Measurements from ENCODE around the gene REM1.
"Not testable (repeated sequence)": the region's sequence is repeated elsewhere in the genome, so short reads cannot be mapped to it uniquely, and the experiment has no call there.

The REM1 gene, protein sequence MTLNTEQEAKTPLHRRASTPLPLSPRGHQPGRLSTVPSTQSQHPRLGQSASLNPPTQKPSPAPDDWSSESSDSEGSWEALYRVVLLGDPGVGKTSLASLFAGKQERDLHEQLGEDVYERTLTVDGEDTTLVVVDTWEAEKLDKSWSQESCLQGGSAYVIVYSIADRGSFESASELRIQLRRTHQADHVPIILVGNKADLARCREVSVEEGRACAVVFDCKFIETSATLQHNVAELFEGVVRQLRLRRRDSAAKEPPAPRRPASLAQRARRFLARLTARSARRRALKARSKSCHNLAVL

DNA sequence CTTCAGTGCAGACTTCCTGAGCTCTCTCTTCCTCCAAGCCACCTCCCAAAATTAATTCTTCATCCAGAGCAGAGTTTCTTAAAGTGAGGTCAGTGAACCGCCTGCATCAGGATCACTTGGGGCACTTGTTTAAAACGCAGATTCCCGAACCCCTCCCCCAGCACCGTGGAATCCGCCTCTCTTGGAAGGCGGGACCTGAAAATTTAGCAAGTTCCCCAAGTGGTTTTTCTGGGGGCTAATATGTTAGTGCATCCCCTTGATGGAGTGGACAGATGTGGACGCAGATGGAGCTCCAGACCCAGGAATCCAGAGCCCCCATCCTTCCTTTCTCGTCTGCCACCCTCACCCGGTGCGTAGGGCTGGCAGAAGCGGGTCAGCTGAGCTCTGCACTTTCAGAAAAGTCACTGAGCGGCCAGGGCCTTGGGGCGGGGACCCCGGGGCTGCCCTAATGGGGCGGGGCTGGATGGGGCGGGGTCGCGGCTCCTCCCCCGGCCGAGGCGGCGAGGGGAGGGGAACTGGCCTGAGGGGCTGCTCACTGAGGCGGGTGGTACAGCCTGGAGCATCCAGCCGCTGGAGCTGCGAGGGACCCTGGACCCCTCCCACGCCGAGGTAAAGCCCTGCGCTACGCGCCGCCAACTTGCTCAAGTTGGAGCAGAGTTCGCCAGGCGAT, at the start of gene REM1, which contains the start of gene DEFB124:
REM1 (plus strand) TSS at position 531 of the 670 bp plus-strand sequence. CDS start 1,158 bp downstream, outside the sequence.
DEFB124 (minus strand) TSS at position 370 of the 670 bp plus-strand sequence. CDS start 2,114 bp downstream, outside the sequence.
- DNase-seq (ENCODE audit: low spot score) = no peak

DNA sequence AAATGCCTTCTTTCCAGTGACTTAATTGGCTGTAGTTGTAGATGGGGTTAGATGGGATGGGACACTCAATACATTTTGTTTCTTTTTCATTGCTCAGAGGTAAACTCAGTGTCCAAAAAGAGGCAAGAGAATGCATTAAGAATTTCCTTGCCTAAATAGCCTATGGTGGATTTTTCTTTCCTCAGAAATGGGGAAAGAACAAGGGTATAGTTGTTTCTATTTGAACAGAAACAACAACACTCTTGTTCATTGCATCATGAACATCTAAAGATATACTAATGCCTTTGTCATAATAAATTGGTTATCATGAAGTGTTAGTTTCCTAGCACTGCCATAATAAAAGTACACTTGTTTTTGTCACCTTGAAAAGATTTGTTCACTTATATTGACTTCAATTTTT, 49.3 kb upstream of the REM1 start:
- DNase-seq (ENCODE audit: low spot score) = no peak

DNA sequence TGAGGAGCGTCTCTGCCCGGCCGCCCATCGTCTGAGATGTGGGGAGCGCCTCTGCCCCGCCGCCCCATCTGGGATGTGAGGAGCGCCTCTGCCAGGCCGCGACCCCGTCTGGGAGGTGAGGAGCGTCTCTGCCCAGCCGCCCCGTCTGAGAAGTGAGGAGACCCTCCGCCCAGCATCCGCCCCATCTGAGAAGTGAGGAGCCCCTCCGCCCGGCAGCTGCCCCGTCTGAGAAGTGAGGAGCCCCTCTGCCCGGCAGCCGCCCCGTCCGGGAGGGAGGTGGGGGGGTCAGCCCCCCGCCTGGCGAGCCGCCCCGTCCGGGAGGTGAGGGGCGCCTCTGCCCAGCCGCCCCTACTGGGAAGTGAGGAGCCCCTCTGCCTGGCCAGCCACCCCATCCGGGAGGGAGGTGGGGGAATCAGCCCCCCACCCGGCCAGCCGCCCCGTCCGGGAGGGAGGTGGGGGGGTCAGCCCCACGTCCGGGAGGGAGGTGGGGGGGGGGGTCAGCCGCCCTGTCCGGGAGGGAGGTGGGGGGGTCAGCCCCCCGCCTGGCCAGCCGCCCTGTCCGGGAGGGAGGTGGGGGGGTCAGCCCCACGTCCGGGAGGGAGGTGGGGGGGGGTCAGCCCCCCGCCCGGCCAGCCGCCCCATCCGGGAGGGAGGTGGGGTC, 48.1 kb upstream of the REM1 start:
- DNase-seq (ENCODE audit: low spot score) = not testable (repeated sequence)

DNA sequence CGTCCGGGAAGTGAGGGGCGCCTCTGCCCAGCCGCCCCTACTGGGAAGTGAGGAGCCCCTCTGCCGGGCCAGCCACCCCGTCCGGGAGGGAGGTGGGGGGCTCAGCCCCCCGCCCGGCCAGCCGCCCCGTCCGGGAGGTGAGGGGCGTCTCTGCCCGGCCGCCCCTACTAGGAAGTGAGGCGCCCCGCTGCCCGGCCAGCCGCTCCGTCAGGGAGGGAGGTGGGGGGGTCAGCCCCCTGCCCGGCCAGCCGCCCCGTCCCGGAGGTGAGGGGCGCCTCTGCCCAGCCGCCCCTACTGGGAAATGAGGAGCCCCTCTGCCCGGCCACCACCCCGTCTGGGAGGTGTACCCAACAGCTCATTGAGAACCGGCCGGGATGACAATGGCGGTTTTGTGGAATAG, 47.5 kb upstream of the REM1 start:
- not testable (repeated sequence) for DNase-seq (ENCODE audit: low spot score)

DNA sequence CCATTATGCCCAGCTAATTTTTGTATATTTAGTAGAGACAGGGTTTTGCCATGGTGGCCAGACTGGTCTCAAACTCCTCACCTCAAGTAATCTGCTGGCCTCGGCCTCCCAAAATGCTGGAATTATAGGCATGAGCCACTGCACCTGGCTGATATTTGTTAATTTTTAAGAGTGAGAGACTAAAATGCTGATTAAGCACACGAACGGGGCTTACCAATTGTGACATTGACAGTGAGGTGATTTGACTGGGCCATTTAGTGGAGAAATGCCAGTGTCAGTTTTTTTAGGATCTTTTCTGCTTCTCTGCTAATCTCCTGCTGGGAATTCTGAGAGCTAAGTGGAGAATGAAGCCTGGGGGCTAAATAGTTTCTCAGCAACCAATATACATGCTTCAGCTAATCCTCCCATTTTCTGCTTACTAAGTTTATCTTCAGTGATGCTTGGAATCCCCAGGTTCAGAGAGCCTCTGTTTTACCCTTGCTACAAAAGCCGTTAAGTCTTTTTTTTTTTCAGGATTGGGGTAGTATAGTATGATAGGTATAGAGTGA, 44.4 kb upstream of the REM1 start:
- DNase-seq (ENCODE audit: low spot score) = no peak

DNA sequence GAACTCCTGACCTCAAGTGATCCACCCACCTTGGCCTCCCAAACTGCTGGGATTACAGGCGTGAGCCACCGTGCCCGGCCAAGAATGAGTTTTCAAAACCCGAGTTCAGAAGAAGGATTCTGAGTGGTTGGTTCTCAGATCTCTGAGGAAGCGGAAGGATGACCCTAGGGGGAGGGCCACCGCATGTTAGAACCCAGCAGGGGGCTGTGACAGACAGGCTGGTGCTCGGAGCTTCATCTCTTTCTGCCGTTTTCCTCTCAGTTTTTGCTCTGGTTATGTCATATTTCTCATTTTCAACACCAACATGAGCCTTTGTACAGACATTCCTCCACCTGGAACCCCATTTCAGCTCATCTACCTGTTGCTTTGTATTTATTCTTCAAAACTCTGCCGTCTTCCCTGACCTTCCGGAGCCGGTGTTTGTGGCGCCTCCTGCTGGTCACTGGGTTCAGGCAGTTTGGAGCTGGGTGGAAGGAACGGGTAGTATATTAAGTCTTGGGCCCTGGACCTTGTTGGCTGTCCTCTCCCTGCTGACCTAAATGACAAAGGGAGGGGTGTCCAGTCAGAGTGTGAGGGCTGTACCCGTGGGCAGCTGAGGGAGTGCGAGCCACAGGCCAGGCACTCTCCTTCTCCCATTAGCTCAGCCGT, 35.0 kb upstream of the REM1 start, which contains the start of gene DEFB123:
DEFB123 (plus strand) TSS at position 621 of the 648 bp plus-strand sequence. CDS start 67 bp downstream, outside the sequence.
- DNase-seq (ENCODE audit: low spot score) = no peak

DNA sequence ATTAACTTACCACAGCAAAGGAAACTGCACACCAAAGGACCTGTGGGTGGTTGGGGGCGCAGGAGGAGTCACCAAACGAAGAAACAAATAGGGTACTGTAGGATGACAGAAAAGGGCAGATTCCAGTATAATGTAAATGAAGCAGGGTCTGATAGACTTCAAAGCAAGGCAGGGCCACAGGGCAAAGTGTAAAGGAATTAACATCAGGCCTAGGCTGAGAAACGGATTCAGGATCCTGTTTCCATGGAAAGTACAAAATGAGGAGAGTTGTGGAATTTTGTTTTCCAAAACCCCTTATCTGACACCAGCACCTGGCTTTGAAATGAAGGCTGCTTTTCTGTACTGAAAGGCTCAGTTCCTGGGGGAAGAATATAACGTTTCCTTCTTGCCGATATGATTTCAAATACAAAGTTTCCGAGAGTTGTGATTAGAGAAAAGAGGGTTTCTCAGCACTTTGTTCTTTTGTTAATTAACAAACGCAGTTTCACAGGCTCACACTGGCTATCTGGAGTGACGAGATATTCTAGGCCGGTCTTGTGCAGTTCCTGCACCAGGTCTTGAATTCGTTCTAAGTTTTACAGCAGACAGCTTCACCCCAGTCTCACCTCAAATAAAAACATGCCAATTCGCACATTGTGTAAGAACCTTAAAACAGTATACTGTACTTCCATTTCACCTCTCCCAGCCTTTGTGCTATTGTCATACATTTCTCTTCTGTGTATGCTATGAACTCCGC, 28.8 kb upstream of the REM1 start:
- DNase-seq (ENCODE audit: low spot score) = no peak

DNA sequence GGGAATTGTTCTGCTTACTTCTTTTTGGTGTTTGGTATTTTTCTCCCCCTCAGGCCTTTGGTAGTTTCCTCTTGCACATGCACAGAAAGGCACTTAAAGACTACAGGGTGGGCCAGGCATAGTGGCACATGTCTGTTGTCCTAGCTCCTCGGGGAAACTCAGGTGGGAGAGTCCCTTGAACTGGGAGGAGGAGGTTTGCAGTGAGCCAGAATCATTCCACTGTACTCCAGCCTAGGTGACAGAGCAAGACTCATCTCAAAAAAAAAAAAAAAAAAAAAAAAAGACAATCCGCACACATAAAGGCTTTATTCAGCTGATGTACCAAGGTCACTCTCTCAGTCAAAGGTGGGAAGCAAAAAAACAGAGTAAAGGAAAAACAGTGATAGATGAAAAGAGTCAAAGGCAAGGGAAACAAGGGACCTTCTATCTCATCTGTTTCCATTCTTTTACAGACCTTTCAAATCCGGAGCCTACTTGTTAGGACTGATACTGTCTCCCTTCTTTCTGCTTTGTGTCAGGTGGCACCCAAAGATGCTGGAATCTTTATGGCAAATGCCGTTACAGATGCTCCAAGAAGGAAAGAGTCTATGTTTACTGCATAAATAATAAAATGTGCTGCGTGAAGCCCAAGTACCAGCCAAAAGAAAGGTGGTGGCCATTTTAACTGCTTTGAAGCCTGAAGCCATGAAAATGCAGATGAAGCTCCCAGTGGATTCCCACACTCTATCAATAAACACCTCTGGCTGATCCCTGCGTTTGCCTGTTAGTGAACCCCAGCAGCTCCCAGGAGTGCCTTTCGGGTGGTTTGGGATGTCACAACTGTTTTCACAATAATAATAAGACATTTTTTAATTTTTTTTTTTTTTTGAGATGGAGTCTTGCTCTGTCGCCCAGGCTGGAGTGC, 25.3 kb upstream of the REM1 start:
- DNase-seq (ENCODE audit: low spot score) = no peak

DNA sequence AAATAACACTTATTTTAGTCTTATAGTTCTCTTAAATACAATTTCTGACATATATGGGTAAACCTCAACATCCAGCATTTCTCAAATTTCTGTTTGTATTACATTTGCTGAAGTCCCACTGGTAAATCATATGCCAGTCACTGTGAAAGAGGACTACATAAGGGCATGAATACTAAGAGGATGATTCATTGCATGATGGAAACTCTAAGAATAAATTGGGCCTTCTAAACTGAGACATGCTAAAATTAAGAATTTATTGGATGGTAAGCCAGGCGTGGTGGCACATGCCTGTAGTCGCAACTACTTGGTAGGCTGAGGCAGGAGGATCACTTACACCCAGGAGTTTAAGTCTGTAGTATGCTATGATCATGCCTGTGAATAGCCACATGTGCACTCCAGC, 22.5 kb upstream of the REM1 start:
- no peak for DNase-seq (ENCODE audit: low spot score)

DNA sequence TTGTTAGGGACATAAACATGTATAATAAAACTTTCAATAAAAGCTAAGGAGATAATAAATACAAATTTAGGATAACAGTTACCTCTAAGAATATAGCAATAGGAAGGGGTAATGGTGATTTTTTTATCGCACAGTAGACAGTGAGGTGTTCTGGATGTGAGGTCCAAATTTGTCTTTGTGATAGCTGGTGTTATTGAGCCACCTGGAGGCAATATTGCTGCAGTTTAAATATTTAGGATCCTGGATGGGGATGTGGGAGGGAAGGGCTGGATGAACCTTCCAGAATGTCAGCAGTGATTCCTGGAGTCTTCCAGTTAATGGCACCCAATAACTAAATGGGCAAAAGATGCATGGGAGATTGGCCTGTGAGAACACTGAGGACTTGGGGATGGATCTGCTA, 20.7 kb upstream of the REM1 start:
- no peak for DNase-seq (ENCODE audit: low spot score)

DNA sequence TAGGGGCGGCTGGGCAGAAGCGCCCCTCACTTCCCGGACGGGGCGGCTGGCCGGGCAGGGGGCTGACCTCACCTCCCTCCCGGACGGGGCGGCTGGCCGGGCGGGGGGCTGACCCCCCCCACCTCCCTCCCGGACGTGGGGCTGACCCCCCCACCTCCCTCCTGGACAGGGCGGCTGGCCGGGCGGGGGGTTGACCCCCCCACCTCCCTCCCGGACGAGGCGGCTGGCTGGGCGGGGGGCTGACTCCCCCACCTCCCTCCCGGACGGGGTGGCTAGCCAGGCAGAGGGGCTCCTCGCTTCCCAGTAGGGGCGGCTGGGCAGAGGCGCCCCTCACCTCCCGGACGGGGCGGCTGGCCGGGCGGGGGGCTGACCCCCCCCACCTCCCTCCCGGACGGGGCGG, 4.1 kb upstream of the REM1 start:
- not testable (repeated sequence) for DNase-seq (ENCODE audit: low spot score)

DNA sequence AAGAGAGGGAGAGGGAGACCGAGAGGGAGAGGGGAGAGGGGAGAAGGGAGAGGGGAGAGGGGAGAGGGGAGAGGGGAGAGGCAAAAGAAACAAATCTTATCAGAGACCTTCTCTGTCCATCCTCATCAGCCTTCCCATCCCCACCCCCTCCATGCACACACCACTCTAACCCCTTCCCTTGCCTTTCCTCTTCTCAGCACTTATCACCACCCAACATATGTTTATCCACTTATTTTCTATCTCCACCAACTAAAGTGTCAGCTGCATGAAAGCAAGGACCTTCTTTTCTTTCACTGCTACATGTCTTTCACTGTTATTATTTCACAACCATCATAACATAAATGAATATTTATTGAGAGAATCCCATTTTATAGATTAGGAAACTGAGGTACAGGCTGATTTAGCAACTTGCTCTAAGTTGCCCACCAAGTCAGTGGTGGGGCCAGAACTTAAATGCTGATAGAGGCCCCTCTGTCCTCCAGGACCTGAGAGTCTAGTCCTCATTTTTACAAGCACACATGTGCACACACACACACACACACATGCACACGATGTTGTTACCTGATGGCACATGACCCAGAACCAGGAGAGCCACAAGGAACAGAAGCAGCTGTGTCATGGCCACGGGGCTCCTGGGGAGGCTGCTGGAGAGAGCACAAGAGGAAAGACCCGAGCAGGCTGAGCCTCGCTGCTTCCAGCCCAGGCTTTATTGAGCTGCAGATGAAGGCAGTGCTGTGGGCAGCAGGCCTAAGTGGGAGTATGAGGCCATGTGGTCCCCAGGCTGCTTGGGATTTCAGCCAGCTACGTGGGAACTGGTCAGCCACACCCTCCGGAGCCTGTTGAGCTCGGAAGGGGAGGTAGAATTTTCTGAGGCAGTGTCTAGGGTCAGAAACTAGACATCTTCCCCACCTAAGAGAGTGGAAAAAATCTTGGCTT, 2.4 kb upstream of the REM1 start:
- DNase-seq (ENCODE audit: low spot score) = no peak

DNA sequence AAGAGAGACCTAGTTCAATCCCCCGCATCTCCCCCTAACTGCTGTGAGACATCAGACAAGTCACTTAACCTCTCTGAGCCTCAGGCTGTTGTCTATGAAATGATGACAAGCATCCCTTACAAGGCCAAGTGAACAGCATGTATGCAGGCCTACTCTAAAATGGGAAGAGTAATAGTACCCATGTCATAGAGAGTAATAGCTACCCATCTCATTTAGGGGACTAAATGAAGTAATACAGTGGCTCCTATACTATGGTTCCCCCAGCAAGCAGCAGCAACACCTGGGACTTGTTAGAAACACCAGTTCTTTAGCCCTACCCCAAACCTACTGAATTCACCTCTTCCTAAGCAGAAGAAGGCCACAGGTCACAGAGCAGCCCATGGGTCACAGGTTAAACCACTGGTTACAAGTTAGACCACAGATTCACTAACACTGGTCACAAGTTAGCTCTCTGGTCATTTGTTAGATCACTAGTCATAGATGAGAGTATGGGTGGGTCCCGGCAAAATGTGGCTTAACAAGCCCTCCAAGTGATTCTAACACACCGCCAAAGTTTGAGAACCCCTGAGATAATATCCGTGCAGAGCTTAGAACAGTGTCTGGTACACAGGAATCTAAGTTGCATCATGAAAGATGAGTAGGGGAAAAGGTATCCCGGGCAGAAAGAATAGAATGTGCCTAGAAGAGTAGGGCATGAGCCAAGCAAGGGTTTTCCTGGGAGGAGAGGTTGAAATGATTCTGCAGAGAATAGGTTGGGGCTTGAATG, 1.6 kb upstream of the REM1 start:
- DNase-seq (ENCODE audit: low spot score) = no peak

DNA sequence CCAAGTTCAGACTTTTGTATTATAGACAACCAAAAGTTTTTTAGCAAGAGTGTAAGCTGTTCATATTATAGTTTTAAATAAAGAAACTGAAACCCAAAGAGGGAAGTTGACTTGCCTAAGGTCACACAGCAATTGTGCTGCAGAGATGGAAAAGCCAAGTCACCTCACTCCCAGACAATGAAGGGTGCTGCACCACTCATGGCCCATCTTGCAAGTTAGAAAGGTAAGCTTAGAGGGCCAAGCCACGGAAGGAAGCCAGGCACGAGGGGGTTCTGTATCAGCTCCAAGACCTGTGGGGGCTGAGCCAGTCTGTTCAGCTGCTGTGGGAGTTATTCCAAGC, 1.0 kb upstream of the REM1 start:
- no peak for DNase-seq (ENCODE audit: low spot score)

DNA sequence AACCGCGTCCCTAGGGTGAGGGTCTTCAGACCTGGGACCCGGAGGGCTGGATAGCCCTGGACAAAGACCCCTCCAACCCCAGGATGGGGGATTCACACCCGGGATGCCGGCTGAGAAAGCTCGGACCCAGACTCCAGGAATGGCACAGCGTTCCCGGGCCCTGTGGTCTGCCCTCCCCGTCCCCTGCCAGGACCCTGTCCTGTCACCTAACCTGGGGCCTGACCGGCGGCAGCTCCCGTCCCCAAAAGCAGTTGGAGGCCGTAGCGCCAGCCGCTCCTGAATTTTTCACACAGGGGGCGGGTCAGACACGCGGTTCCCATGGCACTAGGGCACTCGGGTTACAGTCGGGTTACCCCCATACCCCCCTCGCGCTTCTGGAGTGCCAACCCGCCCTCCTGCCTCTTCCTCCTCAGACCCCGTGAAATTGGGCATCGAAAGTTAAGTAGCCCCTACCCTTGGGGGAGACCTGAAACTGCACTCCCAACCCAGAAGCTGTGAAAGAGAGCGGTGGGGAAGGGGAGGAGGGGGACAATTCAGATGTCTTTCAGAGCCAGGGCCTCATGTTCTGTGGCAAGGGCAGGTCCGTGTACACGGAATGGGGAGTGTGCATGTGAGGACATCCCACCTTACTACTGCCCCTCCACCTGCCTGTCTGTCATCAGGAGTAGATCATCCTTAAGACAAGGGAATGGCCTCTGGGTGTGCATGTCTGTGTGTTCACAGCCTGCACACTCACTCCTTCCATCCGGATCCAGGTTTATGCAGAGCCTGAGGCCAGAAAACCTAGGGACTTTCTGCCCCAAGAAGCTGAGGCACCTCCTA, 595 bp downstream of the REM1 start:
- no peak for DNase-seq (ENCODE audit: low spot score)

DNA sequence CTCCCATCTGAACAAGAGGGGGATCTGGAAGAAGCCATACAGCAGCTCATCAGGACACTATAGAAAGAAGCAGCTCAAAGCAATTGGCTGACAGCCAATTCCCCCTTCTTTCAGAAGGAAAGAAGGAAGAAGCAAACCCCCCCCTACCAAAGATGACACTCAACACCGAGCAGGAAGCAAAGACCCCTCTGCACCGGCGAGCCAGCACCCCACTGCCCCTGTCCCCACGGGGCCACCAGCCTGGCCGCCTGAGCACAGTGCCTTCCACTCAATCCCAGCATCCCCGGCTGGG, 1.2 kb downstream of the REM1 start:
- DNase-seq (ENCODE audit: low spot score) = no peak

DNA sequence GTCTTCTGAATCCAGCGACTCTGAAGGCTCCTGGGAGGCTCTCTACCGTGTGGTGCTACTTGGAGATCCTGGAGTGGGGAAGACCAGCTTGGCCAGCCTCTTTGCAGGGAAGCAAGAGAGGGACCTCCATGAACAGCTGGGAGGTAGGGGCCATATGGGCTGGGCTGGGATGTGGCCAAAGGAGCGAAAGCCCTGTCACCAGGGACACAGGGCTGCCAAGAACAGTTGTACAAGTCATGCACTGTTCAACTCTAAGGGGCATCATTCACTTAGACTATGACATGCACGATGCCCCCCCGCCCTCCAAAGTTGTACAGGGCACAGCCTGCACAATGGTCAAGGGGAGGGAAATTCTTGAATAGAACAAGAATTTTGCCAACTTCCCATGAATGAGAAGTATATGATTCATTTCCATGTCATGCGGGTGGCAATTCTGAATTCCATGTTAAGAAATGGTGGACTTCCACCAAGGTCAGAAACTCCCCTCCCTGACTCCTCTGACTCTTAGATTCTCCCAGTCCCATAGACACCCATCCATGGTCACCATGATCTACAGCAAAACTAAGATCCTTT, 1.6 kb downstream of the REM1 start:
- DNase-seq (ENCODE audit: low spot score) = no peak

DNA sequence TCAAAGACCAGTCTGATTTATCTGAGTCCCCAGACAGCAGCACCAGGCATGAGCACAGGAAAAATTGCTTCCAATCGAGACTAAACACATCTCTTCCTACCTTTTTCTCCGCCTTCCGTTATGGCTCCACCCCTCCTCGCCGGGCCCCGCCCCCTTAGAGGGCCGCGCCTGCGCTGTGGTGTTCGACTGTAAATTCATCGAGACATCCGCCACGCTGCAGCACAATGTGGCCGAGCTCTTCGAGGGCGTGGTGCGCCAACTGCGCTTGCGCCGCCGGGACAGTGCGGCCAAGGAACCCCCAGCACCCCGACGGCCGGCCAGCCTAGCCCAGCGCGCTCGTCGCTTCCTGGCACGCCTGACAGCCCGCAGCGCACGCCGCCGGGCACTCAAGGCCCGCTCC, 8.9 kb downstream of the REM1 start:
- DNase-seq (ENCODE audit: low spot score) = no peak
